ENCODE data around the gene AMACR.
"Not testable (repeated sequence)": the region's sequence is repeated elsewhere in the genome, so short reads cannot be mapped to it uniquely, and the experiment has no call there.

AMACR gene

GRCh38 chr5:34037726-34038125 is 29.9 kb upstream of the AMACR start:
- DNase-seq (ENCODE audit: low read depth in 3 of 3), result no peak

DNA sequence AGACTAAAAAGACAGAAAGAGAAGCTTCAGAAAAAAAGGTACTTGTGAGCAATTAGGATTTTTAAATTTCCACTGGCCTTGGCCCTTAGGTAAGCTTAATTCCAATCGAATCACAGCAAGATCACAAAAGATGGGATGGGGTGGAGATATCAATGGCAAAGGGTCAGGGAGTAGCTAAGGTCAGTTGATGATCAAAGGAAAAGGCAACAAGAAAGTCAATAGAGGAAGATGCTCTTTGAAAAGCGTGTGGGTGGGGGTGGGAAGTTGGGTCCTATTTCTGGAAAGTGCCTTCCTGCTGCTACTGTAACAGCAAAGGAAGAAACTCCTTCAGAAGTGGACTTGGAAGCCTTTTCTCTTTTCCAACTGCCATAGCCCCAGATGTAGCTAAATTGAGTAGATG is 27.9 kb upstream of the AMACR start:
- no peak for DNase-seq (ENCODE audit: low read depth in 3 of 3)

GRCh38 chr5:34034534-34035327 is 26.9 kb upstream of the AMACR start:
- DNase-seq (ENCODE audit: low read depth in 3 of 3), result no peak

DNA sequence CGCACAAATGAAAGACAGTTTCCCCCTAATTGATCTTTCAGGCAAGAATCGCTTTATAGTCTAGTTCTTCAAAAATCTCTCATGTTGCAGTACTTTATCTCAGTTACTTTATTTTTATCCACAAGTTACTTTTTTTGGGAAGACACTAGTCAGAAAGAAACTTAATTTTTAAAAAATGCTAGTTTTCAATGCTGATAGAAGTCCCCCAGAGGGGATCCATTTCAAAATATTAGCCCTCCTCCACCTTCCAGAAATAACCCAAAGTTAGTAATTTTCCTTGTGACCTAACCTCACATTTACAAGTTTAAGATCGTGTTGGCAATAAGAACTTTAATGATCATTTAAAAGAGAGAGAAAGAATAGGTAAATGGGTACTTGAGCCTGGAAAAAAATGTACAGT is 24.1 kb upstream of the AMACR start:
- DNase-seq (ENCODE audit: low read depth in 3 of 3), result no peak

- no peak for DNase-seq (ENCODE audit: low read depth in 3 of 3)
Observed at GRCh38 chr5:34031117-34031516, 23.3 kb upstream of the AMACR start.

- not testable (repeated sequence) for DNase-seq (ENCODE audit: low read depth in 3 of 3)
Observed at GRCh38 chr5:34030585-34030984, 22.7 kb upstream of the AMACR start.

DNA sequence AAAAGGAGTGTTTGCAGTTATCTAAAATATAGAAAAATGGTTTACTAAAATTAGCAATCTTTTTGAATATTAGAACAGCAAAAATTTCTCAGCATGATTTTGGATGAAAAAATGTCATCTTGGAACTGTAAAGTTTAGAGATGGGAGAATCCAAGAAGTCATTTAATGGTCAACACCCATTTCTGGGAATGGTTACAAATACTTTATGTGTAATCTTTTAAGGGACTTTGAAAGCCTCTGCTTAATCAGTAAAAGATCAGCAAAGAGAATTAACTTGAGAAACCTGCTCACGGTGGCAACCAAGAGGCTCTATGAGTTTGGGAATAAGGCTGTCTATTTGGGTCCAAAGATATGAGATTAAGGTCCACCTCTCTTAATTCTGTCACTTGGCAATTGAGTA is 22.2 kb upstream of the AMACR start:
- no peak for DNase-seq (ENCODE audit: low read depth in 3 of 3)

DNA sequence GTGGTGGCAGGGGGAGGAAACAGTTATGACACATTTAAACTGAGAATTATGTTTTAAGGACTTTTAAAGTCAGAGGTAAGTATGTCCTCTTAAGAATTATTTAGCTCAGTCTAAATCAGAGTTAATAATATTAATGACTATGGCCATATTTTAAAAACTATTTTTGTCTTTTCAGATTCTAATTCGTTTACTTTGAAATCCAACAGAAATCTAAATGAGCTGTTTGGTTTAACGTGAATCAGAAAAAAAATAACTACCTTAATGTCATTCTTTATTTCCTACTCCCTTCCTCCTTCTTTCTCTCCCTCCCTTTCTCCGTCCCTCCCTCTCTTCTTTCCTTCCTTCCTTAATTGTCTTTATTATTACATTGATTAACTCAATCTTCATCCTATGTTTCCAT is 20.5 kb upstream of the AMACR start:
- DNase-seq (ENCODE audit: low read depth in 3 of 3), result no peak

GRCh38 chr5:34026089-34026761 is 18.4 kb upstream of the AMACR start:
- DNase-seq (ENCODE audit: low read depth in 3 of 3), result no peak

- DNase-seq (ENCODE audit: low read depth in 3 of 3), result peak in 2 of 3 donors; percentile 26 to 44
Observed at GRCh38 chr5:34022121-34022705, 14.4 kb upstream of the AMACR start.

DNA sequence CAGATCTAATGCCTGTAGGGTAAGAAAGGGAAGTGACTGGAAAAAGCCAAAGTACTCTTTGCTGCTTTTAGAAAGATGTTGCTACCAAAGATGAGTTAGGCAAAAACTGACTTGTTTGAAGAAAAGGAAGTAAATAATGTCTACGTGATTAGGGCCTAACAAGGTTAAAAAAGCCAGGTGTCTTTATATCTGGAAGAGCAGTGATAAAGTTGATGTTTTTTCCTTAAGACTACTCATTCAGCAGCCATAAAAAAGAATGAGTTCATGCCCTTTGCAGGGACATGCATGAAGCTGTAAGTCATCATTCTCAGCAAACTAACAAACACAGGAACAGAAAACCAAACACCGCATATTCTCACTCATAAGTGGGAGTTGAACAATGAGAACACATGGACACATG is 13.5 kb upstream of the AMACR start:
- no peak for DNase-seq (ENCODE audit: low read depth in 3 of 3)

DNA sequence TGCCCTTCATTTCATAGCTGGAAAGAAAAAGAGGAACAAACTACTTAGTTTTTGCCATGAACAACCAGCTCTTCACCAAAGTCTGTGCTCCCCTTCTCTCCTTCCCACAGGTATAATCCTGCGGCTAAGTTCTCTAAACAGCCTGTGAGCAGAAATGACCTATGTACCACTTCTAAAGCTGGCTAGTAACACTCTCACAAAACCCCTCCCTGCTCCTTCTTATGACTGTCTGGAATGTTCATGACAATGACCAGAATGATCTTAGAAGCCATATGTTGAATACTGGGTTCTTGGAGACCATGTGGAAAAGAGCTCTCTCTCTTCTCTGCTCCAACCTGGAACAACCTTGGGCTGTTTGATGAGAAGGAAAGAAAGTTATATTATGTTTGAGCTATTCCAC is 12.9 kb upstream of the AMACR start:
- no peak for DNase-seq (ENCODE audit: low read depth in 3 of 3)

- no peak for DNase-seq (ENCODE audit: low read depth in 3 of 3)
Observed at GRCh38 chr5:34017254-34017653, 9.4 kb upstream of the AMACR start.

- no peak for DNase-seq (ENCODE audit: low read depth in 3 of 3)
Observed at GRCh38 chr5:34016750-34017149, 8.9 kb upstream of the AMACR start.

DNA sequence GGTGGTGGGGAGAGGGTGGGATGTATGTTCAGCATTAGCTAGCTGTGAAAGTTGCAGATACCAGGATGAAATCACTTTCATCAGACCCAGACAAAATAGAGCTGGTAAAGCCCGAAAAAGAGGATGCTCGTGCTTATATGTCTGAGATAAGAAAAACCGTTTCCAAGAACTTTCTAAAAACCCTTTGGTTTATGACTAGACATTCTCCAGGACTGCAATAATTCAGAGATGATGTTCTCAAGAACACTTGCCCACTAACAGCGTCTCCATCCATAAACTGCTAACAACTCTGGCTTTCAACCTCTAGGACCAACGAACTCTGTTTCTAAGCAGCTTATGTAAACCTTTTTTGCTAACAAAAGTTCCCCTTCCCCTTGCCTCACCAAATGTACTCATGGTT is 8.4 kb upstream of the AMACR start:
- DNase-seq (ENCODE audit: low read depth in 3 of 3), result no peak

DNA sequence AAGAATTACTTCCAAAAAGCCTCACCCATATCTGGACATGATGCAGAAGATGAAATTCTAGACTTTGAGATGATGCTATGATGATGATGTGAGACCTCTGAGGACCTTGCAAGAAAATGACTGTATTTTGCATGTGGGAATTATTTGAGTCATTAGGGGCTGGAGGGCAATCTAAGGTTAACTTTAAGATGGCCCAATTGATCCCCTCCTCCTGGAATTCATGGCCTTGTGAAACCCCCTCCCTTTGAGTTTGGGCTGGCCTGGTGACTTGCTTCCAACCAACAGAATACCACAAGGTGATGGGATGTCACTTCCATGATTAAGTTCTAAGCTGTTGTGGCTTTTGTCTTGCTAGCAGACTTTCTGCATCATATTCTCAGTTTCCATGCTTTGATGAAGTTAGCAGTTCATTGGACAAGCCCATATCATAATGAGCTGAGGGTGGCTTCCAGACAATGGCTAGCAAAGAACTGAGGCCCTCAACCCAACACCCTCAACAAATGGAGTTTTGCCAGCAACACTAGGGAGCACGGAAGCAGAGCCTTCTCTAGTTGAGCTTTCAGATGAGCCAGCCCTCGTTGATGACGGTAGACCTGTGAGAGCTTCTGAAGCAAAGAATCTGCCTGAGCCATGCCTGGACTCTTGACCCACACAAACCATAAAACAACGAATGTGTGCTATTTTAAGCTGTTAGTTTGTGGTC is 7.4 kb upstream of the AMACR start:
- DNase-seq (ENCODE audit: low read depth in 3 of 3), result peak in 1 of 3 donors; percentile 22

GRCh38 chr5:34014626-34015025 is 6.8 kb upstream of the AMACR start:
- no peak for DNase-seq (ENCODE audit: low read depth in 3 of 3)

GRCh38 chr5:34013547-34013946 is 5.7 kb upstream of the AMACR start:
- no peak for DNase-seq (ENCODE audit: low read depth in 3 of 3)

- no peak for DNase-seq (ENCODE audit: low read depth in 3 of 3)
Observed at GRCh38 chr5:34012791-34013190, 4.9 kb upstream of the AMACR start.

DNA sequence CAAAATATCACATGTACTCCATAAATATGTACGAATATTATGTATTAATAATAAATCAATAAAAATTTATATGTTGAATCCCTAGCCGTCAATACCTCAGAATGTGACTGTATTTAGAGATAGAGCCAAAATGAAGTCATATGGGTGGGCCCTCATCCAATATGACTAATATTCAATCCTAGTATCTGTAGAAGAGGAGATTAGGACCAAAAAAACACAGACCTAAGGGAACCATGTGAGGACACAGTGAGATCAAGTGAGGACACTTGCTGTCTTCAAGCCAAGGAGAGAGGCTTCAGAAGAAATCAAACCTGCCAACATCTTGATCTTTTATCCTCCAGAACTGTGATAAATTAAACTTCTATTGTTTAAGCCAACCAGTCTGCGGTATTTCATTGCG is 3.7 kb upstream of the AMACR start:
- DNase-seq (ENCODE audit: low read depth in 3 of 3), result no peak

DNA sequence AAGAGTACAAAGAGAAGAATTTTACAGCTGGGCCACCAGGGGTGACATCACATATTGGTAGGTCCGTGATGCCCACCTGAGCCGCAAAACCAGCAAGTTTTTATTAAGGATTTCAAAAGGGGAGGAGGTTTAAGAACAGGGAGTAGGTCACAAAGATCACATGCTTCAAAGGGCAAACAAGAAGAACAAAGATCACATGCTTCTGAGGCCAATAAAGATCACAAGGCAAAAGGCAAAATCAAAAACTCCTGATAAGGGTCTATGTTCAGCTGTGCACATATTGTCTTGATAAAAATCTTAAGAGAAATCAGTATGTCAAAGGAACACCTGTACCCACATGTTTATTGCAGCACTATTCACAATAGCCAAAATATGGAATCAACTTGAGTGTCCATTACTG is 2.3 kb upstream of the AMACR start:
- not testable (repeated sequence) for DNase-seq (ENCODE audit: low read depth in 3 of 3)

- DNase-seq (ENCODE audit: low read depth in 3 of 3), result no peak
Observed at GRCh38 chr5:34009610-34010009, 1.8 kb upstream of the AMACR start.

- DNase-seq (ENCODE audit: low read depth in 3 of 3), result no peak
Observed at GRCh38 chr5:34008802-34009201, 952 bp upstream of the AMACR start.

Measured in stimulated activated CD4-positive, alpha-beta T cell treated with anti-CD3 and anti-CD28 coated beads, TNF-alpha, amount 100 ng/mL, for 48 hours (primary cell).